ENCODE measurements around the gene IMP3.
"Not testable (repeated sequence)": the region's sequence is repeated elsewhere in the genome, so short reads cannot be mapped to it uniquely, and the experiment has no call there.

Gene IMP3

DNA sequence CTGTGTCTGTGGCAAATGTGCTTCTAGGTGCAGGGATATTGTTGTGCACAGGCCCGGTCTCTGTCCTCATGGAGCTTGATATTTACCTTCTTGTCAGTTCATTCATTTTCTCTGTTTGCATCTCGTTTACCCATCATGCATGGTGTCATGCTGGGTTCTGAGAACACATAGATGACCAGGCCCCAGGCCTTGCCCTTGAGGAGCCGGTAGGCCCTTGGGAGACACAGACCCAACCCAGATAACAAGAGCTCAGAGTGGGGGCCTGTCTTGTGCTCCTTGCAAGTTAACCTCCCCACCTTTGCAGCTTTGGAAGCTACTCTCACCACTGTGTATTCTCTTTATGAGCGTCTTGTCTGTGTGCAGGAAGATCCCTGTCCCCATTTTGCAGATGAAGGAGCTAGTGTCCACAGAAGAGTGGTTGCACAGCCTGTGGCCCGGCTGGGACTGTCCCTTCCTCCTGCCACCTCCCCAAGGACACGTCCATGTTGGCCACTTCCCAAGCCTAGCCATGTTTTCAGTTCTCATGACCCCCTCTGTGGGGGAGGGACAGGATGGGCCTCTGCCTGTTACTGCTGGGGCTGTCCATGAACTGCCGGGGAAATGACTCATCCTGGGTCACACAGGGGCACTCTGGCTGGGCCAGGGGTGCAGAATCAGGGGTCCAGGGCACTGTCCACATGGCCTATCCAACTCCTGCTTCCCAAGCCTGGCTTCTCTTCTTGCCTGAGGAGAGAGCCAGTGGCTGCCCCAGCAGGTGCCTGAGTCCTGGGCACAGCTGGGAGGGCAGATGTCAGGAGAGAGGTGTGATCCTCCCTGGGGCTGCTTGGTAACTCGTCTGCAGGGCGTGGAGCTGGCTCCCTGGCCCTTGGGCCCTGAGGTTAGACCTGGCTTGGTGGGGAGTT, 11.1 kb upstream of the IMP3 start:
- no peak for DNase-seq (ENCODE audit: low read depth in 2 of 2)

DNA sequence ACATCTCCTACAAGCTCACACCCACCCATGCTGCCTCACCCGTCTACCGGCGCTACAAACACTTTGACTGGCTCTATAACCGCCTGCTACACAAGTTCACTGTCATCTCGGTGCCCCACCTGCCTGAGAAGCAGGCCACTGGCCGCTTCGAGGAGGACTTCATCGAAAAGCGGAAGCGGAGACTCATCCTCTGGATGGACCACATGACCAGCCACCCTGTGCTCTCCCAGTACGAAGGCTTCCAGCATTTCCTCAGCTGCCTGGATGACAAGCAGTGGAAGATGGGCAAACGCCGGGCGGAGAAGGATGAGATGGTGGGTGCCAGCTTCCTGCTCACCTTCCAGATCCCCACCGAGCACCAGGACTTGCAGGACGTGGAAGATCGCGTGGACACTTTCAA, 9.8 kb upstream of the IMP3 start:
- no peak for DNase-seq (ENCODE audit: low read depth in 2 of 2)

DNA sequence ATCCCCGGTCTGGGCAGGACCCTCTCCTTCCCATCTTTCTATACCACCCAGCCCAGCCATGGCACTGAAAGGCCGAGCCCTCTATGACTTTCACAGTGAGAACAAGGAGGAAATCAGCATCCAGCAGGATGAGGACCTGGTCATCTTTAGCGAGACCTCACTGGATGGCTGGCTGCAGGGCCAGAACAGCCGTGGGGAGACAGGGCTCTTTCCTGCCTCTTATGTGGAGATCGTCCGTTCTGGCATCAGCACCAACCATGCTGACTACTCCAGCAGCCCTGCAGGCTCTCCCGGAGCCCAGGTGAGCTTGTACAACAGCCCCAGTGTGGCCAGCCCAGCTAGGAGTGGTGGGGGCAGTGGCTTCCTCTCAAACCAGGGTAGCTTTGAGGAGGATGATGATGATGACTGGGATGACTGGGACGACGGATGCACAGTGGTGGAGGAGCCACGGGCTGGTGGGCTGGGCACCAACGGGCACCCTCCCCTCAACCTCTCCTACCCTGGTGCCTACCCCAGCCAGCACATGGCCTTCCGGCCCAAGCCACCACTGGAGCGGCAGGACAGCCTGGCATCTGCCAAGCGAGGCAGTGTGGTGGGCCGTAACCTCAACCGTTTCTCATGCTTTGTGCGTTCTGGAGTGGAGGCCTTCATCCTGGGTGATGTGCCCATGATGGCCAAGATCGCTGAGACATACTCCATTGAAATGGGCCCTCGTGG, 9.2 kb upstream of the IMP3 start:
- DNase-seq (ENCODE audit: low read depth in 2 of 2), result no peak

DNA sequence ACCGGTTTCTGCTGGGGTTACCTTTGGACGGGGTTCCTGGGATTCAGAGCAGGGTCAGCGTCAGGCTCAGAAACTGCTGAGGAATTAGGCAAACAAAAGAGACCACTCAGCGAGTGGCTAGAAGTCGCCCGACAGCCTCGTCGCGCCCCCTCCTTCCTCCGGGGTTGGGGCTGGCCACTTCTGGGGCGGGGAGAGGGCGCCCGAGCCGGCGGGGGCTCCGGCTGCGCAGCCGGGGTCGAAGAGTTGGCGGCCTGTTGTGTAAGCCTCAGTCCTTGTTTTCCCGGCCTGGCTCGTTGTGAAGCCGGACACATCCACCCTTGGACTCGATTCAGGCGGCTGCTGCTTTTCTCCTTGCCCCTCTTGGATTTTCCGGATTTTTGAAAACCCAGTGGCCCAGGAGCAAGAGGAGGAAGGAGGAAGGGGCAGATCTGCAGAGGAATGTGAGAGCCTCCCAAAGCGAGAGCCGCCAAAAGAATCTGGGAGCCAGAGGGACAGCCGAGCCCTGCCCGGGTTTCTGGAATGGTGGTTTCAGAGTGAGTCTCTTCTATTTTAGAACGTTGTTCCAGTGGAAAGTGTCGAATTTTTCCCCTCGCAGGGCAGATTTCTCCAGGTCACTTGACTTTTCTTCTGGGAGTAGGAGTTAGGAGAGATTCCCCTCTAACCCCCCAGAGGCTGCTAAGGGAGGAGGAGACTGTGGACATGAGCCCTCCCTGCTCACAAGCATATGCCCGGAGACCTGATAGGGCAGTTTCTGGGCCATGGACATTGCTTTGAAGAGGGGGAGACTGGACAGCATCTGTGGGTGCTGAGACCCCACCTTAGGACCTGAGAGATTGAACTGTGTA, 8.4 kb upstream of the IMP3 start:
- DNase-seq (ENCODE audit: low read depth in 2 of 2), result no peak

- DNase-seq (ENCODE audit: low read depth in 2 of 2), result peak; percentile 48 to 51
Observed at GRCh38 chr15:75647370-75648155, 7.5 kb upstream of the IMP3 start, which contains the start of gene SNX33. SNX33 (plus strand) TSS chr15:75647912; CDS start chr15:75649103, 1,191 bp downstream.

DNA sequence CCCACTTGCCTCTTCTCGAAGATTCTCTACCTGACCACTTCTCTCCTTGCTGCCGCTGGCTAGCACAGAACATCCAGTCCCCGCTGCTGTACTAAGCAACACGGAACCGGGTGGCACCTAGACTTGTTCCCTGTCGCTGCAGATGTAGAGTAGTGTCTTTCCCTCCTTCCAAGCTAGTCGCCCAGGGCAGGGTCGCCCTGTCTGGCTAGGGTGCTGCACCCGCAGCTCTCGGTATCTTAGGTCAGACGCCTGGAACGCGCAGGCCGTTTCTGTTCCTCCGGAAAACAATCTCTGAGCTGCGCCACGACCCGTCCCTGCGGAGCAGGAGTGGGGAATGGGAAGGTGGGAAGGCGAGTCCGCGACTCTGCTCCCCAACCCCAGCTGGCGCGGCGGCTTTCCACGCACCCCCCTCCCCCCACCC, 6.9 kb upstream of the IMP3 start:
- DNase-seq (ENCODE audit: low read depth in 2 of 2), result no peak

DNA sequence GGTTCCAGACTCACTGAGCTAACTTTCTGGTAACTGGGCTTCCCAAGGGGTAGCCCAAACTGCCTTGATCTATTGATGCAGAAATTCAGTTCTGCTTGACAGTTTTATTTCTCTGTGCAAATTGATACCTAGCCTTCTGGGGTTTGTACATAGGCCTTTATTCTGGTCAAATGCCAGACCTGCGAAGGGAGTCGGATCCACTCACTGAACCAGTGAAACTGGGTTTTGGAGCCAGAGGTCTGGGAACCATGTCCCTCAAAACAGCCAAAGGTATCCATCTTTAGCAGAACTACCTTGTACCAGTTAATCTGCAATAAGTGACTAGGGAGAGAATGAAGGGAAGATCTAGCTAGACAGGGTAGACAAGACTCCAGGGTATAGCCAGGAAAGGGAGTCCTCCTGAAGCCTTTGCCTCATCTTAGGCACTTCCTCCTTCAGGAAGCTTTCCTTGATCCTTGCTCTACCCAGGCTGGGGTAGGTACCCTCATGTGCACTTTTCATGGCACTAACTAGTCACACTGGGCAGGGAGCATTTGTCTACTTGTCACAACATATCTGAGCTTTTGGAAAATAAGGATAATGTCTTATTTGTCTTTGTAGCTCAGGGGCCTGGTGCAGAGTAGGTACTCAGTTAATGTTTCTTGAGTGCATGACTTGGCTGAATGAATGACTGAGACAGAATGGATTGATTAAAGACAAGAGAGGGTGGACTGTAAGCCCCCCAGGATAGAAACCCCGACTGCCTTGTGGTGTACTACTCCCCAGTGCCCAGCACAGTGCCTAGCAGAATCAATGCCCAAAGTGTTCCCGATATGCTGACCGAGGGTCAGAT, 6.3 kb upstream of the IMP3 start:
- DNase-seq (ENCODE audit: low read depth in 2 of 2), result no peak

- no peak for DNase-seq (ENCODE audit: low read depth in 2 of 2)
Observed at GRCh38 chr15:75644376-75644775, 4.4 kb upstream of the IMP3 start.

DNA sequence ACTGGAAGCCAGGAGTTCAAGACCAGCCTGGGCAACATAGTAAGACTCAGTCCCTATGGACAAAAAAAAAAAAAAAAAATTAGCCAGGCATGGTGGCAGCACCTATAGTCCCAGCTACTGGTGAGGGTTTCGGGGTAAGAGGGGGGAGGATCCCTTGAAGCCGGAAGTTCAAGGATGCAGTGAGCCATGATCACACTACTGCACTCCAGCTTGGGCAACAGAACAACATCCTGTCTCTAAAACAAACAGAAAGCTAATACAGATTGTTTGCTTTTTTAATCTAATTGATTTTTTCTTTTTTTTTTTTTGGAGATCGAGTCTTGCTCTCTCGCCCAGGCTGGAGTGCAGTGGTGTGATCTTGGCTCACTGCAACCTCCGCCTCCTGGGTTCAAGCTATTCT, 1.6 kb upstream of the IMP3 start:
- no peak for DNase-seq (ENCODE audit: low read depth in 2 of 2)

- no peak for DNase-seq (ENCODE audit: low read depth in 2 of 2)
Observed at GRCh38 chr15:75641179-75641503, 1.1 kb upstream of the IMP3 start.

GRCh38 chr15:75640483-75641178, 607 bp upstream of the IMP3 start:
- DNase-seq (ENCODE audit: low read depth in 2 of 2), result no peak

- no peak for DNase-seq (ENCODE audit: low read depth in 2 of 2)
Observed at GRCh38 chr15:75639191-75639708, 774 bp downstream of the IMP3 start.

- no peak for DNase-seq (ENCODE audit: low read depth in 2 of 2)
Observed at GRCh38 chr15:75637245-75638009, 2.6 kb downstream of the IMP3 start.

DNA sequence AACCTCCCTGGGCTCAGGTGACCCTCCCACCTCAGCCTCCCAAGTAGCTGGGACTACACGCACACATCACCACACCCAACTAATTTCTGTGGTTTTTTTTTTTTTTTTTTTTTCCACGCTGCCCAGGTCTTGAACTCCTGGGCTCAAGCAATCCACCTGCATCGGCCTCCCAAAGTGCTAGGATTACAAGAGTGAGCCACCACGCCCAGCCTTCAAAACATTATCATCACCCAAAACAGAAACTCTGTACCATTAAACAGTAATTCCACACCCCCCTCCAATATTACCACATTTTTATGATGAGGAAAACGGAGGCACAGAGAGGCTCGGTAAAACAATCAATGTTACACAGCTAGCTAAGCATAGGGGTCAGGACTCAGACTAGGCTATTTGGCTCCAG, 4.0 kb downstream of the IMP3 start:
- DNase-seq (ENCODE audit: low read depth in 2 of 2), result no peak

GRCh38 chr15:75633922-75634321, 6.1 kb downstream of the IMP3 start:
- DNase-seq (ENCODE audit: low read depth in 2 of 2), result not testable (repeated sequence)

DNA sequence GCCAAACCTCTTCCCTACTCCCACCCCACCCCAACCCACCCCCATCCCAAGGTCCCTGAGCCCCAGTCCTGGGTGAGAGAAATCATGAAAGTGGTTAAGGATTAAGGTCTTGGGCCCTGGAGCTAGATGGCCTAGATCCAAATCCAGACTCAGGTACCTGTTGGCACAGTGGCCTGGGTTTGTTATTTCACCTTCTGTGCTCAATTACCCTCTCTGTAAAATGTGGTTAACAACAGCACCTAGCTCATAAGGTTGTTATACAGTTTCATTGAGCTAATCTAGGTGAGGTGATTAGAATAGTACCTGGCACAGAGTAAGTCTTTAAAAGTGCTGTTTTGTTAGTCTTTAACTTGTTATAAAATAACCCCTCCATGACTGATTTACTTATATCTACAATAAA, 8.1 kb downstream of the IMP3 start:
- no peak for DNase-seq (ENCODE audit: low read depth in 2 of 2)

- DNase-seq (ENCODE audit: low read depth in 2 of 2), result peak; percentile 90 to 92
Observed at GRCh38 chr15:75625542-75626347, 14.3 kb downstream of the IMP3 start, which contains the start of gene SNUPN. SNUPN (minus strand) TSS chr15:75625725; CDS start chr15:75621051, 4,674 bp downstream.

DNA sequence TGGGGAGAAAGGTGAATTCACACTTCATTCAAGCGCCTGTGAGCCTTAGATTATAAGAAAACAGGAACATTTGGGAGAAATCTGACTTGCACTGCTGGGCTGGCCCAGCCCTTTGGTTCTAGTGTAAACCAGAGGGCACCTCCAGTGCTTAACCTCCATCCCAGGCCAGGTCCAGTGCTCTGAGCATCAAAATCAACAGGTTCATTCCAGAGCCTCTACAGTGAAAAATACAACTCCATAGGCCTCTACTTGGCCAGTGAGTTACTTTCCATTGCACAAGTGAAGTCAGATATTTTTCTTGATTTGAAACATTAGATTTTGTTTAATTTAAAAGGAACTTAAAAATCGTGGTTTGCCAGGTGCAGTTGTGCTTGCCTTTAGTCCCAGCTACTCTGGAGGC, 17.5 kb downstream of the IMP3 start:
- no peak for DNase-seq (ENCODE audit: low read depth in 2 of 2)
